Measurements from ENCODE around the gene ARHGEF6.

ARHGEF6 gene

GRCh38 chrX:136768469-136769084 is 12.2 kb downstream of the ARHGEF6 start (continued):
- TF ChIP-seq ZNF248 (tag by site-specific recombination; IDR thresholded peaks at IDR 0.05), result no peak
- TF ChIP-seq ZNF596 (tag by site-specific recombination; IDR thresholded peaks at IDR 0.05), result peak; percentile 40; the same call in 1 of the 2 replicates

GRCh38 chrX:136767104-136767941 is 13.4 kb downstream of the ARHGEF6 start:
- no peaks in the 10 kb centered on the region for H3K36me3 ChIP-seq (ENCODE audit: control insufficient read depth in 2 of 2, insufficient read depth in 1 of 2, low read length in 2 of 2)
- no peaks in the 10 kb centered on the region for H3K9me3 ChIP-seq (ENCODE audit: control insufficient read depth, insufficient read depth, low read depth, low read length)
- H3K4me1 ChIP-seq (ENCODE audit: control insufficient read depth, insufficient read depth, low read length), result peaks cover 9% of the 10 kb centered on the region
- CTCF ChIA-PET, result interaction anchor here (0.6 to 2.0 kb wide), 3 partner anchors 15 to 73 kb away, joined by 3 to 6 read pairs (median 3); no protein-coding TSS in a partner anchor
- H3K27ac ChIP-seq (ENCODE audit: extremely low read depth, low read depth, low read length), result peak overlapping the region; percentile 68; the same call in 1 of the 2 replicates
- POLR2A ChIA-PET, result interaction anchor here (0.6 to 2.3 kb wide), 3 partner anchors 112 to 117 kb away, joined by 4 to 11 read pairs (median 4); partner anchors contain the start of gene RBMX
- peak overlapping the region; percentile 51 for H3K4me3 ChIP-seq (ENCODE audit: low read depth, low read length)
- TF ChIP-seq SCRT1 (tag by site-specific recombination; IDR thresholded peaks at IDR 0.05; ENCODE audit: borderline replicate concordance), result no peak
- TF ChIP-seq ZNF138 (tag by site-specific recombination; IDR thresholded peaks at IDR 0.05; ENCODE audit: borderline replicate concordance), result no peak
- peak; percentile 87 for TF ChIP-seq CTCF (tag by site-specific recombination; IDR thresholded peaks at IDR 0.05)
- no peak for TF ChIP-seq ZNF248 (tag by site-specific recombination; IDR thresholded peaks at IDR 0.05)
- peak; percentile 98 for TF ChIP-seq OSR2 (tag by site-specific recombination; IDR thresholded peaks at IDR 0.05)
- peak; percentile 8; the same call in 1 of the 2 replicates for TF ChIP-seq ZEB2 (tag by site-specific recombination; IDR thresholded peaks at IDR 0.05)
- TF ChIP-seq SP2 (tag by site-specific recombination; IDR thresholded peaks at IDR 0.05), result peak; percentile 18; the same call in 1 of the 2 replicates
- no peak for TF ChIP-seq SCRT2 (tag by site-specific recombination; IDR thresholded peaks at IDR 0.05)
- peak; percentile 65 for TF ChIP-seq ZNF600 (tag by site-specific recombination; IDR thresholded peaks at IDR 0.05)
- 0 out of 2 replicates have a peak, but pooled peaks have one; percentile 62 for TF ChIP-seq PATZ1 (tag by site-specific recombination; IDR thresholded peaks at IDR 0.05)
- TF ChIP-seq PBX3 (CRISPR knock-in tag; IDR thresholded peaks at IDR 0.05), result peak; percentile 46; the same call in 1 of the 2 replicates
- TF ChIP-seq KLF1 (tag by site-specific recombination; IDR thresholded peaks at IDR 0.05), result peak; percentile 13; the same call in 1 of the 2 replicates
- no peak for TF ChIP-seq ZSCAN18 (tag by site-specific recombination; IDR thresholded peaks at IDR 0.05)
- TF ChIP-seq KLF16 (tag by site-specific recombination; IDR thresholded peaks at IDR 0.05), result peak; percentile 36; the same call in 1 of the 2 replicates
- TF ChIP-seq ZSCAN30 (tag by site-specific recombination; IDR thresholded peaks at IDR 0.05), result peak; percentile 66
- peak; percentile 53 for TF ChIP-seq ZIC2 (tag by site-specific recombination; IDR thresholded peaks at IDR 0.05)
- TF ChIP-seq ZBTB44 (tag by site-specific recombination; IDR thresholded peaks at IDR 0.05), result peak; percentile 98
- peak; percentile 91 for TF ChIP-seq ZBTB26 (tag by site-specific recombination; optimal IDR thresholded peaks at IDR 0.05)
- 0 out of 2 replicates have a peak, but pooled peaks have one; percentile 13 for TF ChIP-seq KLF9 (tag by site-specific recombination; IDR thresholded peaks at IDR 0.05; ENCODE audit: low read depth)
- peak; percentile 31; the same call in 1 of the 2 replicates for TF ChIP-seq ZNF2 (tag by site-specific recombination; IDR thresholded peaks at IDR 0.05)

All from HEK293 (cell line).